ENCODE results near the gene ZNF276.
"Not testable (repeated sequence)": the region's sequence is repeated elsewhere in the genome, so short reads cannot be mapped to it uniquely, and the experiment has no call there.

ZNF276 gene

GRCh38 chr16:89761304-89761922, 40.1 kb downstream of the ZNF276 start:
- Histone ChIP-seq H3K4me3 (ENCODE audit: low read depth, low read length) (no peak overlapping the region), H3K27ac (no peak overlapping the region), H3K36me3 (peaks cover 36% of the 10 kb centered on the region), H3K27me3 (ENCODE audit: insufficient read depth, low read depth, severe bottlenecking) (no peaks in the 10 kb centered on the region), H3K9me3 (ENCODE audit: severe bottlenecking) (no peaks in the 10 kb centered on the region)
- DNase-seq, result no peak
- TF ChIP-seq, protein P1, sequence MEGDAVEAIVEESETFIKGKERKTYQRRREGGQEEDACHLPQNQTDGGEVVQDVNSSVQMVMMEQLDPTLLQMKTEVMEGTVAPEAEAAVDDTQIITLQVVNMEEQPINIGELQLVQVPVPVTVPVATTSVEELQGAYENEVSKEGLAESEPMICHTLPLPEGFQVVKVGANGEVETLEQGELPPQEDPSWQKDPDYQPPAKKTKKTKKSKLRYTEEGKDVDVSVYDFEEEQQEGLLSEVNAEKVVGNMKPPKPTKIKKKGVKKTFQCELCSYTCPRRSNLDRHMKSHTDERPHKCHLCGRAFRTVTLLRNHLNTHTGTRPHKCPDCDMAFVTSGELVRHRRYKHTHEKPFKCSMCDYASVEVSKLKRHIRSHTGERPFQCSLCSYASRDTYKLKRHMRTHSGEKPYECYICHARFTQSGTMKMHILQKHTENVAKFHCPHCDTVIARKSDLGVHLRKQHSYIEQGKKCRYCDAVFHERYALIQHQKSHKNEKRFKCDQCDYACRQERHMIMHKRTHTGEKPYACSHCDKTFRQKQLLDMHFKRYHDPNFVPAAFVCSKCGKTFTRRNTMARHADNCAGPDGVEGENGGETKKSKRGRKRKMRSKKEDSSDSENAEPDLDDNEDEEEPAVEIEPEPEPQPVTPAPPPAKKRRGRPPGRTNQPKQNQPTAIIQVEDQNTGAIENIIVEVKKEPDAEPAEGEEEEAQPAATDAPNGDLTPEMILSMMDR (IDR thresholded peaks at IDR 0.05; ENCODE audit: low read depth, low read length), result no peak

GRCh38 chr16:89764711-89765201, 43.4 kb downstream of the ZNF276 start:
- DNase-seq, result no peak
- no peak overlapping the region for H3K4me3 ChIP-seq (ENCODE audit: low read depth, low read length)
- no peak overlapping the region for H3K27ac ChIP-seq
- H3K9me3 ChIP-seq (ENCODE audit: severe bottlenecking), result no peaks in the 10 kb centered on the region
- TF ChIP-seq, protein P1 (IDR thresholded peaks at IDR 0.05; ENCODE audit: low read depth, low read length), result no peak
- H3K36me3 ChIP-seq, result peaks cover 37% of the 10 kb centered on the region
- H3K27me3 ChIP-seq (ENCODE audit: insufficient read depth, low read depth, severe bottlenecking), result no peaks in the 10 kb centered on the region

DNA sequence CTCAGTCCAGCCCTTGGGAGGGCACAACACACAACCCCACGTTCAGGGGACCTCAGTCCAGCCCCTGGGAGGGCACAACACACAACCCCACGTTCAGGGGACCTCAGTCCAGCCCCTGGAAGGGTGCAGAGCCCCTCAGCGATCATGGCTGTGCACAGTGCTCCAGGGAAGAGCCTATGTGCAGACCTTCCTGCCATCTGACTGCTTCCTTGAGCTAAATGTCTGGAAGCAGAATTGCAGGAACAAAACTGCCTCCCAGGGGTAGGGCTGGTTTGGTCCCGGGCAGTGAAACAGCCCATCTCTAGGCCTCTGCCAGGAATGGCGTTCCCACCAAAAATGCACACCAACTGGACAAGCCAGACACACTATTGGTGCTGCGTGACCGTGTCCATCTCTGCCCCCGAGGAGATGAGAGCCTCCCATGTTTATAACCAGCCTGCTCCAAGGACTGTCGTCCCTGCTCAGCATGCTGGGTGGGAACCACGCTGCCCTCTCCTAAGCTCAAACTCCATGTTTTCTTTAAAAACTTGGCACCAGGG, 44.0 kb downstream of the ZNF276 start:
- no peak overlapping the region for H3K4me3 ChIP-seq (ENCODE audit: low read depth, low read length)
- no peaks in the 10 kb centered on the region for H3K9me3 ChIP-seq (ENCODE audit: severe bottlenecking)
- H3K27me3 ChIP-seq (ENCODE audit: insufficient read depth, low read depth, severe bottlenecking), result no peaks in the 10 kb centered on the region
- H3K27ac ChIP-seq, result no peak overlapping the region
- DNase-seq, result no peak
- TF ChIP-seq, protein P1 (IDR thresholded peaks at IDR 0.05; ENCODE audit: low read depth, low read length), result no peak
- peaks cover 39% of the 10 kb centered on the region for H3K36me3 ChIP-seq

DNA sequence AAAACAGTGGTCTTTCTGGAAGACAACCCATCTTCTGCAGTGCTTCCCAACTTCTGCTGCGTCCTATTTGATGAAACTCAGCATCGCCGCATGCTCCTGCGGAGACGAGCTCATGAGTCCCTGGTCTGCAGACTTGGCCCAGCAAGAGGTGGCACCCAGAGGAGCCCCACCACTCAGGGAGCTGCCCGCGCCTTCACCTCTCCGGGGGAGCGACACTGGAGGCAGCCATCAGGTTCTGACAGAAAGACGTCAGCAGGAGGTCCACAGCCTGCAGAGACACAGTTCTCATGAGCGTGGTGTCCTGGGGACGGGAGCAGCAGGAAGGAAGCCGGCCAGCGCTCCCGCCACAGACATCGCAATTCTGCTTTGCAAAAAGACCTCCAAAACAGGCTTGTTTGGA, 49.0 kb downstream of the ZNF276 start:
- Histone ChIP-seq H3K4me3 (ENCODE audit: low read depth, low read length) (no peak overlapping the region), H3K9me3 (ENCODE audit: severe bottlenecking) (no peaks in the 10 kb centered on the region), H3K27ac (no peak overlapping the region), H3K36me3 (peaks cover 58% of the 10 kb centered on the region), H3K27me3 (ENCODE audit: insufficient read depth, low read depth, severe bottlenecking) (no peaks in the 10 kb centered on the region)
- no peak for DNase-seq
- TF ChIP-seq, protein P1 (IDR thresholded peaks at IDR 0.05; ENCODE audit: low read depth, low read length), result no peak

- Histone ChIP-seq H3K9me3 (ENCODE audit: severe bottlenecking) (no peaks in the 10 kb centered on the region), H3K27me3 (ENCODE audit: insufficient read depth, low read depth, severe bottlenecking) (no peaks in the 10 kb centered on the region), H3K4me3 (ENCODE audit: low read depth, low read length) (no peak overlapping the region), H3K36me3 (peaks cover 47% of the 10 kb centered on the region), H3K27ac (no peak overlapping the region)
- TF ChIP-seq, protein P1 (IDR thresholded peaks at IDR 0.05; ENCODE audit: low read depth, low read length), result no peak
- DNase-seq, result no peak
Observed at GRCh38 chr16:89775223-89775622, 53.9 kb downstream of the ZNF276 start.

- not testable (repeated sequence) for H3K9me3 ChIP-seq (ENCODE audit: severe bottlenecking); H3K27ac ChIP-seq; DNase-seq; H3K27me3 ChIP-seq (ENCODE audit: insufficient read depth, low read depth, severe bottlenecking); H3K4me3 ChIP-seq (ENCODE audit: low read depth, low read length)
- H3K36me3 ChIP-seq, result peaks cover 34% of the 10 kb centered on the region
Observed at GRCh38 chr16:89778211-89778610, 56.9 kb downstream of the ZNF276 start.
